ENCODE results near the gene CALR.
A peak's percentile ranks its signal among the peaks of the same experiment; 100 is the strongest.

Gene CALR

DNA sequence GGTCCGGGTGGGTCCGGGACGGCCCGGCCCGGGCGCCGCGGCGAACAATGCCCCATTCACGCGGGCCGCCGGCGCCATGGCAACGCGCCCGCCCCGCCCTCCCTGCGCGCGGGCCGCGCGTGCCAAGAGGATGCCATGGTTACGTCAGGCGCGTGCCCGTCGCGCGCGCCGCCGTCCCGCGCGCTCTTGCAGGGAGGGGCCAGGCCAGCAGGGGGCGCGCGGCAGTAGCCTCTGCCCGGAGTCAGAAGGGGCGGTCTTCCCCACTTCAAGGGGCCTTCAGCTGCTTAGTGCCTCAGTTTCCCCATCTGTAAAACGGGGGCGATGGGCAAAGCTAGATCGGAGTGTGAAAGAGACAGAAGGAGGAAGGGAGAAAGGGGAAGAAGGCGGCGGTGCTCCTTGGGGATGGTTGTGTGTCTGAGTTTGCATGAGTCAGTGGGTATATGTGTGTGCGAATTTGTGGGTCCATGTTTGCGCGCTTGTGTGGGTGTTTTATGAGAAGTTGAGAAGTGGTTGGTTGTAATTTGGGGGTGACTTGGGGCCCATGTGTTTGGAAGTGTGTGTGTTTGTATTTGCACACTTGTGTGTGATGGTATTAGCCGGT lies 45.2 kb downstream of the CALR start:
- DNase-seq, result peak; percentile 73

DNA sequence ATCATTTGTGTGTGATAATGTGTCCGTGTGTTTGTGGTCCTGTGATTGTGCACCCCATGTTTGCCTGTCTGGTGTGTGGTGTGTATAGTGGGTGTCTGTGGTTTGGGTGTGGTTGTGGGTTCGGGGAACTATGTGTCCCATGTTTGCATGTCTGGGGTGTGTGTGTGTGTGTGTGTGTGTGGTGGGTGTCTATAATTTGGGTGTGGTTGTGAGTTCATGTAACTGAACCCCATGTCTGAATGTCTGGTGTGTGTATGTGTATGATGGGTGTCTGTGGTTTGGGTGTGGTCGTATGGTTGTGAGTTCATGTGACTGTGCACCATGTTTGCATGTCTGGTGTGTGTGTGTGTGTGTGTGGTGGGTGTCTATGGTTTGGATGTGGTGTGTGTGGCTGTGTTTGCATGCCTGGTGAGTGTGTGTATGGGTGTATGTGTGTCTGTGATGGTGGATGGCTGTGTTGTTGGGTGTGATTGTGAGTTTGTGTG lies 45.8 kb downstream of the CALR start:
- DNase-seq, result no peak

DNA sequence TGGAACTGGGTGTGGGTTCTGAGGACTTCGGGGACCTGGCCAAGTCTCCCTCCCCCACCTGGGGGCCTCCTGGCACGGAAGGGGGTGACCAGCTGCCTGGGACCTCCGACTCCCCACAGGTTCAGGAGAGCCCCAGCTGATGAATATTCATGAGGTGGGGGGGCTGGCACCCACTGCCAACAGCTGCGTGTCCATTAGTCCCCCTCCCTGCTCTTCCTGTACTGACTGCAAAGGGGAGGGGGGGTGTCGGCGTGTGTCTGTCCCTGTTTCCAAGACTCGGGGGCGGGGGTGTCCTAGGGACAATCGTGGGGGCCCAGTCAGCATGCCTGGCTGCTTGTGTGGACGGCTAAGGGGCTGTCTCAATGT lies 46.3 kb downstream of the CALR start:
- DNase-seq, result peak; percentile 38

DNA sequence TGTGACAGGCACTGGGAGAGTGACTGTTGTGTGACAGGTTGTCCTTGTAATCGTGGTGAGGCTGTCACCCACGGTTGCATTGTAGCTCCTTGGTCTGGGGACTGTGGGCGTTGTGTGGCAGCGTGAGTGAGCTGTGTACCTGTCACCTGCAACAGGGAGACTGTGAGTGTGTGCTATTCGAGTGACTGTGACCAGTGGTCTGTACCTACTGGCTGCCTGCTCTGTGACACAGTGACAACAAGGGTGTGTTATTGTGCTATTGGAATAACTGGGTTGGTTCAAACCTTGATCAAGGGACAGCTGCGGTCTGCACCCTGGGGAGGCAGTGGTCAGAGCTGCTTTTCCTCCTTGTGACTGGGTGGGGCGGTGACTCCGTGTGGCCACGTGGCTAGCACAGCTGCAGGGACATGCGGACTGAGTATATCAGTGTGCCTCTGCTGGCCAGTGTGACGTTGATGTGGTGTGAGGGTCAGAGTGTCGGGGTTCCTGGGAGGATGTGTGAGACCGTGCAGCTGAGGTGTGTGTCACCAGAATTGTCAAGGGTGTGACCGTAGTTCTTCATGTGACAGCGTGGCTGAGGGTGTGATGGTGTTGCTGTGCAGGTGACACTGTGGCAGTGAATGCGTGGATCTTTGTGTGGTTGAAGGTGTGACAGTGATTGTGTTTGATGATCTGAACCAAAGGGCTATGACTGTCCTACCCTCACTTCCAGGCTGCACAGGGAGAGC lies 46.8 kb downstream of the CALR start:
- DNase-seq, result peak; percentile 77

DNA sequence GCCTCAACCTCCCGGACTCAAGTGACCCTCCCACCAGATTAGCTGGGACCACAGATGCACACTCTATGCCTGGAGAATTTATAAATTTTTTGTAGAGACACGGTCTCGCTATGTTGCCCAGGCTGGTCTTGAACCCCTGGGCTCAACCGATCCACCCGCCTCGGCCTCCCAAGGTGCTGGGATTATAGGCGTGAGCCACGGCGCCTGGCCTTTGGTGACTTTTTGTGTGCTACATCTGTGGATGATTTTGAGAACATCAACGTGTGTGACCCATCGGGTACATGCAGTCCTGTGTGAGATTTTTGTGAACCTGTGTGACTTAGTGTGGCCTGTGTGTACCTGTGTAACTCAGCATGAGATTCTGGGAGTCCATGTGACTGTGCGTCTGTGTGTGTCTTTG lies 48.3 kb downstream of the CALR start:
- no peak for DNase-seq

DNA sequence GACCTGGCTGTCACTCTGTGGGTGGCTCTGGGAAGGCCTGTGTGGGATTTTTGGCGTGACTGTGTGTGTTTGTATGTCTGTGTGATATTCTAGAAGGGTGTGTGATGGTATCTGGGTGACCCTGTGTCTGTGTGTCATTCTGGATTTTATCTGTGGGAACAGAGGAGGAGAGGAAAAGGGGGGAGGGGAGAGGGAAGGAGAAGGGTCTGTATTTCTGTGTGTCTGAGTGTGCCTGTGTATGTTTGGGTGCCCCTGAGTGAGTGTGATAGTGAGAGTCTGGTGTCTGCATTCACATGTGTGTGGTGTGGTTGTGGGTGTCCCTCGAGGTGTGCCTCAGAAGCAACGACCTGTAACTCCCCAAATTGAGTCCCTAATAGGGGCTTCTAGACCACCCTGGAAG lies 48.8 kb downstream of the CALR start:
- DNase-seq, result no peak

DNA sequence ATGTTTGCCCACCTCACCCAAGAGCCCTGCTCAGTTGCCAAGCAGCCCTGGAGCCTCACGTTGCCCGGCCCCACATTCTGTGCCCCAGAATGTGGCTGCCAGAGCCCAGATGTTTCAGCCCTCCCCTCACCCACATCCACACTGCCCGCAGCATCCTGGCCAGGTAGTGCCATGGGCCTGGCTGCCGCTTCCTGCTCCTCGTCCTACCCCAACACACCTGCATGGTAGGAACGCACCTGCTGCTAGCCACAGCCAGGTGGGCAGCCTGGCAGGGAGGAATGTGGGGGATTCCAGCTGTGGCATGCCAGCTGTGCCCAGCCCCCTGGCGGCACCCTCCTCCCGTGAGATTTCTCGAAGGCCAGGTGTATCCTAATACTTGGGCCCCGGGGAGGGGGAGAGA lies 49.4 kb downstream of the CALR start:
- DNase-seq, result peak; percentile 42

DNA sequence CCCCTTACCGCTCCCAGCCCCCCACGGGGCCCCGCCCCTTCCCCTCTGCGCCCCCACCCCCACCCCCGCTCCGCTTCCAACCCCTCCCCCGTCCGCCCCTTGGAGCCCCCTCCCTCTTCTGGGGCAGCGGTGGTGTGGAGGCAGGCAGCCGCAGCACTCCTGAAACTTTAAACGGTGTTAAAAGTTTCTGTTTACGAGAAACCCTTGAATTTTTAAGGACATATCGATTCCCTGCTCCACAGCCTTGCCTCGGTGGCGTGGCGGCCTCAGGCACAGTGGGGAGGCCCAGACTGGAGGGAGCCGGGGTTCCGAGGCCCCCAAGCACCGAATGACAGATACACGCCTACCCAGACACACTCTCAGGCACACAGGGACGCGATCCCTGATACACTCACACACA lies 52.0 kb downstream of the CALR start:
- no peak for DNase-seq

DNA sequence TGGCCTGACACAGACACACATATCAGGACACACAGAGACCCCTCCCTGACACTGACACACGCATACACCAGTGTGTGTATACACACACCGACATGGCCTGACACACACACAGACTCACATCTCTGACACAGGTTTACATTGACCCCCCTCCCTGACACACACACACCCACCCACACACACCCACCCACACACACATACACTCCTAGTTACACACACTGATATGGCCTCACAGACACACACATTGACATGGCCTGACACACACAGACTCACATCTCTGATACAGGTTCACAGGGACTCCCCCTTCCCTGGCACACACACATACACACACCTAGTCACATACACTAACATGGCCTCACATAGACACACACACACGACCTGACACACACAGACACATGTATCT lies 52.4 kb downstream of the CALR start:
- DNase-seq, result no peak

DNA sequence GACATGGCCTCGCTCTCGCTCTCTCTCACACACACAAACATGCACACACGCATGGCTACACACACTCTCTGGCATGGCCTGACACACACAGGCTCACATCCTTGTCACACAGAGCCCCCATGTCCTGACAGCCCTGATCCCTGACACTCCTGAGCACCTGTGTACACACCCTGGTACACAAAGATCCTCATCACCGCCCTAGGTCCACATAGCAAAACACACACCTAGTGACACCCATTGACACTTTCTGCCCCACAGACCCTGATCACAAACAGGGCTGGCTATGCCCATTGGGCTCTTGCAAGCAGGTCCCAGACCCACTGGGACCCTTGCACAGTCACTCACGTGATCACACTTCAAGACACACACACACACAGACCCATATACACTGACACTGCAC lies 52.9 kb downstream of the CALR start:
- no peak for DNase-seq

DNA sequence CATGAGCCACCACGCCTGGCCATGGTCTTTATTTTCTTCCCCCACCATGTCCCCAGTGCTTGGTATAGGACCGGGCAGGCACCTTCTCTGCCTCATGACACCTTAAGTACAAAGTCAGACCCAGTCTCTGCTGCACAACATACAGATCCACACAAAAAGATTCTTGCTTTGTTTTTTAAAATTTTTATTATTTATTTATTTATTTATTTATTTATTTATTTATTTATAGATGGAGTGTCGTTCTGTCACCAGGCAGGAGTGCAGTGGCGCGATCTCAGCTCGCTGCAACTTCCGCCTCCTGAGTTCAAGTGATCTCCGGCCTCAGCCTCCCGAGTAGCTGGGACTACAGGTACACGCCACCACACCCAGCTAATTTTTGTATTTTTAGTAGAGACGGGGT lies 54.3 kb downstream of the CALR start:
- DNase-seq, result no peak

DNA sequence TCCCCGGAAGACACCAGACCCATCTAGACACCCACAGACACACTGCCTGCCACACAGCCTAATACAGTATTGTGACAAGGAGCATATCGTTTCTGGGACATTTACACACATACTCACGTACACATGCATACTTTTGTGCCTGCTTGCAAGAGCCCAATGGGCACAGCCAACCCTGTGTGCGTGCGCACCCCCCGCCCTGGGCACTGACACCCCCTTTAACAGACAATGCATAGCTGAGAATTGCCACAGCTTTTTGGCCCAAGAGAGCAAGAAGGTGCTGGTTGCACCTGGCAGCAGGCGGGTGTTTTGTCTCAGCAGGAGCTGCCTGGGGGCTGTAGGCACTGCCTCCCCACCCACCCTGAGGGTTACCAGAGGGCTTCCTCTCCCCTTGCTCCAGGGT lies 55.2 kb downstream of the CALR start:
- DNase-seq, result no peak
